ENCODE results near the gene SPSB2.

SPSB2 gene

GRCh38 chr12:6824085-6824775 is 48.9 kb downstream of the SPSB2 start:
- Histone ChIP-seq H3K4me3 (ENCODE audit: low read depth in 1 of 2, low read length in 1 of 2) (no peak overlapping the region), H3K27ac (no peak overlapping the region), H3K9me3 (no peaks in the 10 kb centered on the region), H3K4me1 (ENCODE audit: control insufficient read depth in 1 of 2, insufficient read depth in 1 of 2, low read depth in 1 of 2, low read length in 1 of 2) (peaks cover 30 to 33% of the 10 kb centered on the region in 2 experiments), H3K27me3 (peaks cover 77% of the 10 kb centered on the region), H3K36me3 (no peaks in the 10 kb centered on the region)
- no peak for TF ChIP-seq CTCF (IDR thresholded peaks at IDR 0.05)

GRCh38 chr12:6823182-6824084 is 49.7 kb downstream of the SPSB2 start:
- TF ChIP-seq CTCF (IDR thresholded peaks at IDR 0.05), result no peak

GRCh38 chr12:6822426-6823135 is 50.5 kb downstream of the SPSB2 start:
- peaks cover 61% of the 10 kb centered on the region for H3K27me3 ChIP-seq
- H3K9me3 ChIP-seq, result no peaks in the 10 kb centered on the region
- H3K27ac ChIP-seq, result no peak overlapping the region
- H3K4me1 ChIP-seq (ENCODE audit: control insufficient read depth in 1 of 2, insufficient read depth in 1 of 2, low read depth in 1 of 2, low read length in 1 of 2), result peaks cover 16 to 19% of the 10 kb centered on the region in 2 experiments
- H3K4me3 ChIP-seq (ENCODE audit: low read depth in 1 of 2, low read length in 1 of 2), result peak overlapping the region in 1 of 2 experiments; percentile 43
- no peaks in the 10 kb centered on the region for H3K36me3 ChIP-seq
- no peak for TF ChIP-seq CTCF (IDR thresholded peaks at IDR 0.05)

More at GRCh38 chr12:6823182-6824084, 49.7 kb downstream of the SPSB2 start:
- Histone ChIP-seq H3K4me3 (ENCODE audit: low read depth in 1 of 2, low read length in 1 of 2) (no peak overlapping the region), H3K4me1 (ENCODE audit: control insufficient read depth in 1 of 2, insufficient read depth in 1 of 2, low read depth in 1 of 2, low read length in 1 of 2) (peaks cover 22 to 25% of the 10 kb centered on the region in 2 experiments), H3K27ac (no peak overlapping the region), H3K36me3 (no peaks in the 10 kb centered on the region), H3K9me3 (no peaks in the 10 kb centered on the region), H3K27me3 (peaks cover 69% of the 10 kb centered on the region)

GRCh38 chr12:6821591-6822425 is 51.3 kb downstream of the SPSB2 start, which contains the start of gene GPR162:
GPR162 (plus strand) TSS chr12:6821821; CDS start chr12:6823899, 2,078 bp downstream.
- Histone ChIP-seq H3K9me3 (no peaks in the 10 kb centered on the region), H3K4me3 (ENCODE audit: low read depth in 1 of 2, low read length in 1 of 2) (peak within 1 kb of the TSS; percentile 43 to 65), H3K27ac (peak within 1 kb of the TSS; percentile 44), H3K27me3 (peaks cover 53% of the 10 kb centered on the region), H3K4me1 (ENCODE audit: control insufficient read depth in 1 of 2, insufficient read depth in 1 of 2, low read depth in 1 of 2, low read length in 1 of 2) (peaks cover 12 to 19% of the 10 kb centered on the region in 2 experiments), H3K36me3 (no peaks in the 10 kb centered on the region)
- TF ChIP-seq CTCF (IDR thresholded peaks at IDR 0.05), result no peak

Measured in neutrophil (primary cell).